ENCODE measurements around the gene HOMER3. TPM values are rescaled to one million over a fixed set of nuclear protein-coding genes. Genes with fewer than 3 reads are reported as not detected.
A peak's percentile ranks its signal among the peaks of the same experiment; 100 is the strongest.

Gene HOMER3
- total and polyA plus RNA-seq, 9 of the 15 experiments (the other 6 are each of a cell fraction or from before 2014, with no cell fraction given): 1.3 to 5.1 (median 3.7) TPM; not detected in 2

- in situ Hi-C loops (cut with MboI): no loop called here
- H3K9ac ChIP-seq (ENCODE audit: insufficient read depth in 1 of 2, low read depth in 2 of 2, low read length in 2 of 2): 0 out of 4 replicates have a peak overlapping the region, but pooled peaks of 1 of the 2 experiments have one; percentile 29
- ATAC-seq (peak; percentile 17), DNase-seq (ENCODE audit: extremely low read depth in 1 of 4, low spot score in 3 of 4) (no peak), FAIRE-seq (no peak)
- H3K36me3 ChIP-seq (ENCODE audit: control insufficient read depth, insufficient read depth, low read length): peaks cover 40% of the 10 kb centered on the region; the same call in 2 of the 3 replicates
- H3K9me3 ChIP-seq (replicated peaks; ENCODE audit: control insufficient read depth, insufficient read depth, low read depth, low read length): no peaks in the 10 kb centered on the region
- intact Hi-C loops (cut with micrococcal nuclease): no loop called here
- WGBS (ENCODE audit: insufficient coverage, low coverage, missing lambda C conversion rate): 68% methylated on average over 5 of the region's 5 CpGs
- H3K9me1 ChIP-seq (ENCODE audit: control insufficient read depth, insufficient read depth, low read length): no peaks in the 10 kb centered on the region
- no peak overlapping the region for H3K4me3 ChIP-seq
- no TSS peak for BruUV-seq (replicated peaks)
- peaks cover 7% of the 10 kb centered on the region; the same call in 1 of the 2 replicates for H4K20me1 ChIP-seq (replicated peaks; ENCODE audit: control insufficient read depth, insufficient read depth, low read length)
- ChIA-PET CTCF (ENCODE audit: low intra/inter-chr PET ratio) (no interaction called here), POLR2A (interaction anchor here (0.6 kb wide), 2 partner anchors 100 to 124 kb away, joined by 3 read pairs; no protein-coding TSS in a partner anchor)
- H3K4me1 ChIP-seq (replicated peaks in 1 of 2; ENCODE audit: control insufficient read depth in 2 of 2, insufficient read depth in 2 of 2, low read length in 2 of 2): peaks cover 0 to 9% of the 10 kb centered on the region in 2 experiments; a peak in 1 of 5 replicates
- no peak overlapping the region for H3K4me2 ChIP-seq (ENCODE audit: insufficient read depth, low read length)
- H2AFZ ChIP-seq (ENCODE audit: low read depth, low read length): no peak overlapping the region
- H3K27me3 ChIP-seq (ENCODE audit: control insufficient read depth in 2 of 2, insufficient read depth in 2 of 2, low read length in 2 of 2): peaks cover 0 to 3% of the 10 kb centered on the region in 2 experiments; a peak in 2 of 5 replicates
- H3K27ac ChIP-seq (ENCODE audit: extremely low read depth, low read depth, low read length): no peak overlapping the region
- no peaks in the 10 kb centered on the region for H3K79me2 ChIP-seq (ENCODE audit: control insufficient read depth, insufficient read depth, low read length)
- TF ChIP-seq POLR2G (IDR thresholded peaks at IDR 0.05; ENCODE audit: low read depth, low read length) (peak; percentile 70), MECOM (CRISPR knock-in tag; IDR thresholded peaks at IDR 0.05) (no peak), ZNF644 (tag; IDR thresholded peaks at IDR 0.05; ENCODE audit: low read depth) (no peak), OTX1 (CRISPR knock-in tag; IDR thresholded peaks at IDR 0.05) (no peak), ZNF695 (CRISPR knock-in tag; IDR thresholded peaks at IDR 0.05) (no peak), MYNN (IDR thresholded peaks at IDR 0.05) (peak; percentile 38; the same call in 1 of the 2 replicates), MYNN (CRISPR knock-in tag; IDR thresholded peaks at IDR 0.05) (no peak), POLR2A (conservative IDR thresholded peaks at IDR 0.05) (peak; percentile 66), TCFL5 (CRISPR knock-in tag; conservative IDR thresholded peaks at IDR 0.05) (no peak), LCOR (CRISPR knock-in tag; IDR thresholded peaks at IDR 0.05) (no peak), ZBTB12 (CRISPR knock-in tag; IDR thresholded peaks at IDR 0.05) (no peak), FOXA3 (CRISPR knock-in tag; conservative IDR thresholded peaks at IDR 0.05 in 1 of 2, IDR thresholded peaks at IDR 0.05 in 1 of 2) (no peak), HMGN3 (IDR thresholded peaks at IDR 0.05; ENCODE audit: borderline replicate concordance, extremely low read depth, insufficient read length, low read depth, low read length) (peak; percentile 46)
- TF ChIP-seq, protein P1, sequence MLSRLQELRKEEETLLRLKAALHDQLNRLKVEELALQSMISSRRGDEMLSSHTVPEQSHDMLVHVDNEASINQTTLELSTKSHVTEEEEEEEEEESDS (CRISPR knock-in tag; IDR thresholded peaks at IDR 0.05): no peak
- TF ChIP-seq, protein P2, sequence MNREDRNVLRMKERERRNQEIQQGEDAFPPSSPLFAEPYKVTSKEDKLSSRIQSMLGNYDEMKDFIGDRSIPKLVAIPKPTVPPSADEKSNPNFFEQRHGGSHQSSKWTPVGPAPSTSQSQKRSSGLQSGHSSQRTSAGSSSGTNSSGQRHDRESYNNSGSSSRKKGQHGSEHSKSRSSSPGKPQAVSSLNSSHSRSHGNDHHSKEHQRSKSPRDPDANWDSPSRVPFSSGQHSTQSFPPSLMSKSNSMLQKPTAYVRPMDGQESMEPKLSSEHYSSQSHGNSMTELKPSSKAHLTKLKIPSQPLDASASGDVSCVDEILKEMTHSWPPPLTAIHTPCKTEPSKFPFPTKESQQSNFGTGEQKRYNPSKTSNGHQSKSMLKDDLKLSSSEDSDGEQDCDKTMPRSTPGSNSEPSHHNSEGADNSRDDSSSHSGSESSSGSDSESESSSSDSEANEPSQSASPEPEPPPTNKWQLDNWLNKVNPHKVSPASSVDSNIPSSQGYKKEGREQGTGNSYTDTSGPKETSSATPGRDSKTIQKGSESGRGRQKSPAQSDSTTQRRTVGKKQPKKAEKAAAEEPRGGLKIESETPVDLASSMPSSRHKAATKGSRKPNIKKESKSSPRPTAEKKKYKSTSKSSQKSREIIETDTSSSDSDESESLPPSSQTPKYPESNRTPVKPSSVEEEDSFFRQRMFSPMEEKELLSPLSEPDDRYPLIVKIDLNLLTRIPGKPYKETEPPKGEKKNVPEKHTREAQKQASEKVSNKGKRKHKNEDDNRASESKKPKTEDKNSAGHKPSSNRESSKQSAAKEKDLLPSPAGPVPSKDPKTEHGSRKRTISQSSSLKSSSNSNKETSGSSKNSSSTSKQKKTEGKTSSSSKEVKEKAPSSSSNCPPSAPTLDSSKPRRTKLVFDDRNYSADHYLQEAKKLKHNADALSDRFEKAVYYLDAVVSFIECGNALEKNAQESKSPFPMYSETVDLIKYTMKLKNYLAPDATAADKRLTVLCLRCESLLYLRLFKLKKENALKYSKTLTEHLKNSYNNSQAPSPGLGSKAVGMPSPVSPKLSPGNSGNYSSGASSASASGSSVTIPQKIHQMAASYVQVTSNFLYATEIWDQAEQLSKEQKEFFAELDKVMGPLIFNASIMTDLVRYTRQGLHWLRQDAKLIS (CRISPR knock-in tag; IDR thresholded peaks at IDR 0.05): no peak
Observed at GRCh38 chr19:18990128-18990708, 49.2 kb upstream of the HOMER3 start.
